ENCODE results near the gene GUCY1A2.

GUCY1A2 gene

GRCh38 chr11:106821826-106822225 is 196.4 kb downstream of the GUCY1A2 start:
- DNase-seq, result no peak
- Histone ChIP-seq H3K4me1 (no peaks in the 10 kb centered on the region), H3K27ac (no peak overlapping the region), H3K9me3 (no peaks in the 10 kb centered on the region), H3K4me3 (no peak overlapping the region), H3K27me3 (no peaks in the 10 kb centered on the region), H3K36me3 (no peaks in the 10 kb centered on the region)
- intact Hi-C loops (cut with DNase I; ENCODE audit: low total_unique reads), result no loop called here
- TF ChIP-seq CTCF (IDR thresholded peaks at IDR 0.05), result no peak

GRCh38 chr11:106821291-106821690 is 197.0 kb downstream of the GUCY1A2 start:
- H3K27ac ChIP-seq, result no peak overlapping the region
- no peaks in the 10 kb centered on the region for H3K4me1 ChIP-seq
- H3K4me3 ChIP-seq, result no peak overlapping the region
- no peak for DNase-seq
- H3K9me3 ChIP-seq, result no peaks in the 10 kb centered on the region
- intact Hi-C loops (cut with DNase I; ENCODE audit: low total_unique reads), result no loop called here
- H3K27me3 ChIP-seq, result no peaks in the 10 kb centered on the region
- no peaks in the 10 kb centered on the region for H3K36me3 ChIP-seq
- TF ChIP-seq CTCF (IDR thresholded peaks at IDR 0.05), result no peak

GRCh38 chr11:106818443-106818842 is 199.8 kb downstream of the GUCY1A2 start:
- TF ChIP-seq CTCF (IDR thresholded peaks at IDR 0.05), result no peak
- Histone ChIP-seq H3K27ac (no peak overlapping the region), H3K9me3 (no peaks in the 10 kb centered on the region), H3K36me3 (no peaks in the 10 kb centered on the region), H3K27me3 (no peaks in the 10 kb centered on the region), H3K4me1 (no peaks in the 10 kb centered on the region), H3K4me3 (no peak overlapping the region)
- intact Hi-C loops (cut with DNase I; ENCODE audit: low total_unique reads), result no loop called here
- DNase-seq, result no peak

GRCh38 chr11:106815209-106815608 is 203.1 kb downstream of the GUCY1A2 start:
- H3K4me1 ChIP-seq, result no peaks in the 10 kb centered on the region
- no peak overlapping the region for H3K4me3 ChIP-seq
- intact Hi-C loops (cut with DNase I; ENCODE audit: low total_unique reads), result no loop called here
- DNase-seq, result no peak
- no peaks in the 10 kb centered on the region for H3K27me3 ChIP-seq
- no peaks in the 10 kb centered on the region for H3K36me3 ChIP-seq
- H3K27ac ChIP-seq, result no peak overlapping the region
- TF ChIP-seq CTCF (IDR thresholded peaks at IDR 0.05), result no peak
- no peaks in the 10 kb centered on the region for H3K9me3 ChIP-seq

- no peaks in the 10 kb centered on the region for H3K9me3 ChIP-seq
- TF ChIP-seq CTCF (IDR thresholded peaks at IDR 0.05), result no peak
- intact Hi-C loops (cut with DNase I; ENCODE audit: low total_unique reads), result no loop called here
- no peak for DNase-seq
- H3K27ac ChIP-seq, result no peak overlapping the region
- no peak overlapping the region for H3K4me3 ChIP-seq
- H3K36me3 ChIP-seq, result no peaks in the 10 kb centered on the region
- no peaks in the 10 kb centered on the region for H3K27me3 ChIP-seq
- no peaks in the 10 kb centered on the region for H3K4me1 ChIP-seq
Measured at GRCh38 chr11:106813806-106814205, 204.5 kb downstream of the GUCY1A2 start.

GRCh38 chr11:106794058-106794457 is 224.2 kb downstream of the GUCY1A2 start:
- H3K4me3 ChIP-seq, result no peak overlapping the region
- intact Hi-C loops (cut with DNase I; ENCODE audit: low total_unique reads), result no loop called here
- H3K9me3 ChIP-seq, result no peaks in the 10 kb centered on the region
- no peak for TF ChIP-seq CTCF (IDR thresholded peaks at IDR 0.05)
- no peaks in the 10 kb centered on the region for H3K36me3 ChIP-seq
- H3K27ac ChIP-seq, result no peak overlapping the region
- no peaks in the 10 kb centered on the region for H3K4me1 ChIP-seq
- DNase-seq, result no peak
- H3K27me3 ChIP-seq, result no peaks in the 10 kb centered on the region

Measured in tibial artery (tissue), 4 donors.